Middle frontal gyrus (tissue), 1 donor: ENCODE results near the gene GALNT12.

Source experiments
- DNase-seq: peaks from one replicate; pipeline ENCODE4 v3.0.0-alpha.2; 2015; ENCODE audit warnings: low spot score; ENCODE audit errors: extremely low spot score

The GALNT12 gene

GRCh38 chr9:98830554-98830953 is 23.1 kb downstream of the GALNT12 start:
- no peak for DNase-seq

GRCh38 chr9:98831696-98832095 is 24.2 kb downstream of the GALNT12 start:
- DNase-seq, result no peak

GRCh38 chr9:98832768-98833089 is 25.3 kb downstream of the GALNT12 start:
- no peak for DNase-seq

GRCh38 chr9:98833090-98833956 is 25.9 kb downstream of the GALNT12 start:
- no peak for DNase-seq

GRCh38 chr9:98834386-98834785 is 26.9 kb downstream of the GALNT12 start:
- DNase-seq, result no peak

- no peak for DNase-seq
Observed at GRCh38 chr9:98836206-98836605, 28.7 kb downstream of the GALNT12 start.

- DNase-seq, result no peak
Observed at GRCh38 chr9:98837516-98837915, 30.0 kb downstream of the GALNT12 start.

GRCh38 chr9:98838155-98838867 is 30.8 kb downstream of the GALNT12 start:
- DNase-seq, result no peak

- DNase-seq, result no peak
Observed at GRCh38 chr9:98838868-98839565, 31.5 kb downstream of the GALNT12 start.

- DNase-seq, result no peak
Observed at GRCh38 chr9:98839724-98840123, 32.3 kb downstream of the GALNT12 start.

GRCh38 chr9:98842510-98842909 is 35.0 kb downstream of the GALNT12 start:
- DNase-seq, result no peak

GRCh38 chr9:98846081-98846480 is 38.6 kb downstream of the GALNT12 start:
- DNase-seq, result no peak

GRCh38 chr9:98846879-98847278 is 39.4 kb downstream of the GALNT12 start:
- no peak for DNase-seq

- DNase-seq, result peak; percentile 73
Observed at GRCh38 chr9:98848450-98849149, 41.1 kb downstream of the GALNT12 start.

GRCh38 chr9:98849563-98849962 is 42.1 kb downstream of the GALNT12 start:
- no peak for DNase-seq

- DNase-seq, result no peak
Observed at GRCh38 chr9:98850851-98851729, 43.6 kb downstream of the GALNT12 start.

GRCh38 chr9:98851730-98852459 is 44.4 kb downstream of the GALNT12 start:
- no peak for DNase-seq

- DNase-seq, result no peak
Observed at GRCh38 chr9:98852460-98852734, 44.9 kb downstream of the GALNT12 start.

GRCh38 chr9:98852961-98853360 is 45.5 kb downstream of the GALNT12 start:
- no peak for DNase-seq

- no peak for DNase-seq
Observed at GRCh38 chr9:98854266-98854665, 46.8 kb downstream of the GALNT12 start.
